HUDEP-2 (cell line): ENCODE measurements around the gene PRSS8.

Experiments used
- DNase-seq, 76 experiments: peaks; one replicate each; lab custom pipeline; 2025; ENCODE audit not compliant: unreplicated experiment in 76 of 76; lab: John Stamatoyannopoulos, UW

PRSS8 gene

DNA sequence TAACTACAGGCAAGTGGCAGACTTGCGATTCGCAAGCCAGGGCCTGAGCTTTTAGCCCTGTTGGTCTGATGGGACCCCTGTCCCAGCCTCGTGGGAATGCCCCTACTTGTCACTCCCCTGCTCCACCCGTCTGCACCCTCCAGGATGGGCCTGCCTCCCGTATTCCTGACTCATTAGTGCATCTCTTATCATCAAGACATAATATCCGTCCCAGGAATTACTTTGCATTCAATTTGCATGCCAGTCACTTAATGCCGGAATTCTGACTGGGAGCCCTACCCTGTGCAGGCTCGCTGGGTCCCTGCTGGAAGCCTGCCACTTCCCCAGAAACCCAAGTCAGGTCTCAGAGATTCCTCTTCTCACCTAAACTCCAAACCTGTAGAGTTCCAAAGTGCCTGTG is 50.1 kb downstream of the PRSS8 start:
- DNase-seq, result no peak

GRCh38 chr16:31084584-31085302 is 50.8 kb downstream of the PRSS8 start:
- no peak for DNase-seq

GRCh38 chr16:31083981-31084380 is 51.5 kb downstream of the PRSS8 start:
- DNase-seq, result no peak

- no peak for DNase-seq
These were observed 52.0 kb downstream of the PRSS8 start for GRCh38 chr16:31083556-31083955.

DNA sequence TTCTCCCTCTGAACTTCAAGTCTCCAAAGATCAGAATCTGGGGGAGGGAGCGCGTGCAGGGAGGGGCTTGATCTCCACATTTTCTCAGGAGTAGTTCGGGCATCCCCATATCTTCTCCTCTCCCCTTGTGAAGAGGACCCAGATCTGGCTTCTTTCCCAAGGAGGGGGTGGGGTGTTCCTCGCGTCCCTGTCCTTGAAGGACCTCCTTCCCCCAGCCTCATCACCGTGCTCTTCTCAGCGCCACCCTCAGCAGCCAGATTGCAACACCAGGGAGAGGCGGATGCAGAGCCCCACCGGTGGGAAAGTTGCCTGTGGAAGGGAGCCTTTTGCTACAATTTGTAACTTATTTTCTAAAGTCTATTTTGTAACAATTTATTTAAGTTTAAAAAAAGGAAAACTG is 52.4 kb downstream of the PRSS8 start:
- DNase-seq, result no peak

- no peak for DNase-seq
These were observed 53.0 kb downstream of the PRSS8 start for GRCh38 chr16:31082368-31083045.
